Measurements from ENCODE around the gene POLR1C. TPM values are rescaled to one million over a fixed set of nuclear protein-coding genes. Genes with fewer than 3 reads are reported as not detected.
"Not testable (repeated sequence)": the region's sequence is repeated elsewhere in the genome, so short reads cannot be mapped to it uniquely, and the experiment has no call there.

Gene POLR1C
- polyA plus RNA-seq, 4 donors: 33.9 to 43.6 (median 39.4) TPM

GRCh38 chr6:43491750-43492661 lies 24.9 kb upstream of the POLR1C start:
- no peak for DNase-seq (ENCODE audit: low read depth in 4 of 4, low spot score in 2 of 4)

- DNase-seq (ENCODE audit: low read depth in 4 of 4, low spot score in 2 of 4): no peak
Observed at GRCh38 chr6:43492673-43493072, 24.2 kb upstream of the POLR1C start.

- no peak for DNase-seq (ENCODE audit: low read depth in 4 of 4, low spot score in 2 of 4)
Observed at GRCh38 chr6:43493230-43493629, 23.7 kb upstream of the POLR1C start.

GRCh38 chr6:43493833-43494232 lies 23.1 kb upstream of the POLR1C start:
- DNase-seq (ENCODE audit: low read depth in 4 of 4, low spot score in 2 of 4): no peak

GRCh38 chr6:43494321-43494720 lies 22.6 kb upstream of the POLR1C start:
- DNase-seq (ENCODE audit: low read depth in 4 of 4, low spot score in 2 of 4): no peak

- DNase-seq (ENCODE audit: low read depth in 4 of 4, low spot score in 2 of 4): no peak
Observed at GRCh38 chr6:43494766-43495165, 22.1 kb upstream of the POLR1C start.

- no peak for DNase-seq (ENCODE audit: low read depth in 4 of 4, low spot score in 2 of 4)
Observed at GRCh38 chr6:43495409-43495941, 21.4 kb upstream of the POLR1C start.

- DNase-seq (ENCODE audit: low read depth in 4 of 4, low spot score in 2 of 4): no peak
Observed at GRCh38 chr6:43496370-43497128, 20.3 kb upstream of the POLR1C start.

- no peak for DNase-seq (ENCODE audit: low read depth in 4 of 4, low spot score in 2 of 4)
Observed at GRCh38 chr6:43497129-43497396, 19.8 kb upstream of the POLR1C start.

GRCh38 chr6:43497689-43498088 lies 19.2 kb upstream of the POLR1C start:
- no peak for DNase-seq (ENCODE audit: low read depth in 4 of 4, low spot score in 2 of 4)

- not testable (repeated sequence) for DNase-seq (ENCODE audit: low read depth in 4 of 4, low spot score in 2 of 4)
Observed at GRCh38 chr6:43498291-43498690, 18.6 kb upstream of the POLR1C start.

- no peak for DNase-seq (ENCODE audit: low read depth in 4 of 4, low spot score in 2 of 4)
Observed at GRCh38 chr6:43499028-43499815, 17.7 kb upstream of the POLR1C start.

- no peak for DNase-seq (ENCODE audit: low read depth in 4 of 4, low spot score in 2 of 4)
Observed at GRCh38 chr6:43500921-43501320, 16.0 kb upstream of the POLR1C start.

GRCh38 chr6:43502666-43503065 lies 14.2 kb upstream of the POLR1C start:
- DNase-seq (ENCODE audit: low read depth in 4 of 4, low spot score in 2 of 4): no peak

GRCh38 chr6:43503443-43503842 lies 13.4 kb upstream of the POLR1C start:
- no peak for DNase-seq (ENCODE audit: low read depth in 4 of 4, low spot score in 2 of 4)

- DNase-seq (ENCODE audit: low read depth in 4 of 4, low spot score in 2 of 4): no peak
Observed at GRCh38 chr6:43504756-43505593, 11.9 kb upstream of the POLR1C start.

- no peak for DNase-seq (ENCODE audit: low read depth in 4 of 4, low spot score in 2 of 4)
Observed at GRCh38 chr6:43505718-43506117, 11.2 kb upstream of the POLR1C start.

GRCh38 chr6:43506171-43506570 lies 10.7 kb upstream of the POLR1C start:
- no peak for DNase-seq (ENCODE audit: low read depth in 4 of 4, low spot score in 2 of 4)

GRCh38 chr6:43506667-43507471 lies 10.0 kb upstream of the POLR1C start:
- DNase-seq (ENCODE audit: low read depth in 4 of 4, low spot score in 2 of 4): peak in 3 of 4 donors; percentile 52 to 77 (median 65)

Measured in left renal cortex interstitium (tissue), 4 donors.